ENCODE results near the gene USP3. TPM values are rescaled to one million over a fixed set of nuclear protein-coding genes. Genes with fewer than 3 reads are reported as not detected.

USP3 gene
- total RNA-seq, 2 experiments from 2014 or later: 34.6 to 53.0 TPM

- no peaks in the 10 kb centered on the region for H3K9me2 ChIP-seq (ENCODE audit: insufficient read depth, low read length)
- peaks cover 37% of the 10 kb centered on the region for H4K20me1 ChIP-seq (ENCODE audit: insufficient read depth, low read length)
- H3K79me2 ChIP-seq (ENCODE audit: insufficient read depth, low read depth, low read length): peaks cover 87% of the 10 kb centered on the region
- no TSS peak for BruUV-seq (replicated peaks)
- no peaks in the 10 kb centered on the region for H3K36me3 ChIP-seq (ENCODE audit: insufficient read depth, low read length)
- DNase-seq (ENCODE audit: low spot score): no peak
- TF ChIP-seq CTCF (conservative IDR thresholded peaks at IDR 0.05; ENCODE audit: low read length) (no peak), EZH2phosphoT487 (IDR thresholded peaks at IDR 0.05; ENCODE audit: borderline replicate concordance, low read depth, low read length) (no peak)
- no peak overlapping the region for H3K27ac ChIP-seq (ENCODE audit: low read depth, low read length, poor library complexity, severe bottlenecking)
- CTCF ChIA-PET (ENCODE audit: unreplicated experiment): no interaction called here
- intact Hi-C loops (cut with micrococcal nuclease; ENCODE audit: unreplicated experiment): no loop called here
- POLR2A ChIA-PET: interaction anchor here (0.8 to 1.5 kb wide), 3 partner anchors 10 to 22 kb away, joined by 3 to 5 read pairs (median 4); no protein-coding TSS in a partner anchor
- H3K4me3 ChIP-seq (ENCODE audit: low read depth, low read length, poor library complexity, severe bottlenecking): no peak overlapping the region
- H3K4me1 ChIP-seq (ENCODE audit: insufficient read depth, low read length, poor library complexity, severe bottlenecking): no peaks in the 10 kb centered on the region
- H2AFZ ChIP-seq (ENCODE audit: low read length): no peak overlapping the region
- H3K4me2 ChIP-seq (ENCODE audit: low read length): no peak overlapping the region
- no peaks in the 10 kb centered on the region for H3K9me3 ChIP-seq (ENCODE audit: low read length)
Observed at GRCh38 chr15:63523306-63523990, 19.1 kb downstream of the USP3 start.

GRCh38 chr15:63524316-63525015, 20.1 kb downstream of the USP3 start:
- peaks cover 88% of the 10 kb centered on the region for H3K79me2 ChIP-seq (ENCODE audit: insufficient read depth, low read depth, low read length)
- H3K9me3 ChIP-seq (ENCODE audit: low read length): no peaks in the 10 kb centered on the region
- POLR2A ChIA-PET: interaction anchor here (0.9 to 1.5 kb wide), 2 partner anchors 18 to 45 kb away, joined by 3 read pairs; no protein-coding TSS in a partner anchor
- DNase-seq (ENCODE audit: low spot score): no peak
- no peak overlapping the region for H3K27ac ChIP-seq (ENCODE audit: low read depth, low read length, poor library complexity, severe bottlenecking)
- no peaks in the 10 kb centered on the region for H3K4me1 ChIP-seq (ENCODE audit: insufficient read depth, low read length, poor library complexity, severe bottlenecking)
- no TSS peak for BruUV-seq (replicated peaks)
- H2AFZ ChIP-seq (ENCODE audit: low read length): no peak overlapping the region
- no peak overlapping the region for H3K4me3 ChIP-seq (ENCODE audit: low read depth, low read length, poor library complexity, severe bottlenecking)
- peaks cover 36% of the 10 kb centered on the region for H4K20me1 ChIP-seq (ENCODE audit: insufficient read depth, low read length)
- no peak overlapping the region for H3K4me2 ChIP-seq (ENCODE audit: low read length)
- CTCF ChIA-PET (ENCODE audit: unreplicated experiment): no interaction called here
- intact Hi-C loops (cut with micrococcal nuclease; ENCODE audit: unreplicated experiment): no loop called here
- H3K36me3 ChIP-seq (ENCODE audit: insufficient read depth, low read length): no peaks in the 10 kb centered on the region
- no peaks in the 10 kb centered on the region for H3K9me2 ChIP-seq (ENCODE audit: insufficient read depth, low read length)
- TF ChIP-seq CTCF (conservative IDR thresholded peaks at IDR 0.05; ENCODE audit: low read length) (no peak), EZH2phosphoT487 (IDR thresholded peaks at IDR 0.05; ENCODE audit: borderline replicate concordance, low read depth, low read length) (no peak)

GRCh38 chr15:63526401-63526800, 22.0 kb downstream of the USP3 start:
- DNase-seq (ENCODE audit: low spot score): no peak
- POLR2A ChIA-PET: no interaction called here
- no peaks in the 10 kb centered on the region for H3K36me3 ChIP-seq (ENCODE audit: insufficient read depth, low read length)
- no peak overlapping the region for H2AFZ ChIP-seq (ENCODE audit: low read length)
- no peak for TF ChIP-seq EZH2phosphoT487 (IDR thresholded peaks at IDR 0.05; ENCODE audit: borderline replicate concordance, low read depth, low read length)
- TF ChIP-seq CTCF (conservative IDR thresholded peaks at IDR 0.05; ENCODE audit: low read length): no peak
- no peak overlapping the region for H3K4me3 ChIP-seq (ENCODE audit: low read depth, low read length, poor library complexity, severe bottlenecking)
- no peaks in the 10 kb centered on the region for H3K9me3 ChIP-seq (ENCODE audit: low read length)
- intact Hi-C loops (cut with micrococcal nuclease; ENCODE audit: unreplicated experiment): no loop called here
- CTCF ChIA-PET (ENCODE audit: unreplicated experiment): no interaction called here
- H3K4me2 ChIP-seq (ENCODE audit: low read length): no peak overlapping the region
- peaks cover 90% of the 10 kb centered on the region; the same call in 1 of the 2 replicates for H3K79me2 ChIP-seq (ENCODE audit: insufficient read depth, low read depth, low read length)
- BruUV-seq (replicated peaks): no TSS peak
- no peaks in the 10 kb centered on the region for H3K4me1 ChIP-seq (ENCODE audit: insufficient read depth, low read length, poor library complexity, severe bottlenecking)
- H3K27ac ChIP-seq (ENCODE audit: low read depth, low read length, poor library complexity, severe bottlenecking): no peak overlapping the region
- H3K9me2 ChIP-seq (ENCODE audit: insufficient read depth, low read length): no peaks in the 10 kb centered on the region
- H4K20me1 ChIP-seq (ENCODE audit: insufficient read depth, low read length): peaks cover 23% of the 10 kb centered on the region
